HCT116 (cell line): ENCODE data around the gene ABCB8. TPM values are rescaled to one million over a fixed set of nuclear protein-coding genes. Genes with fewer than 3 reads are reported as not detected.

Experiments used
- ATAC-seq: fragments of 200-7000 bp; cut with Tn5 transposase; 2 replicates; pipeline ENCODE4 v1.9.1; 2020; ENCODE audit warnings: mild to moderate bottlenecking, moderate library complexity
- BruUV-seq: library from RNA; stranded (reverse); fragments of 400-500 nt; replicated peaks from 2 replicates; lab custom pipeline; 2021; lab: Mats Ljungman, UMichigan
- CTCF ChIA-PET: fragments of 300-600 bp; sonication (Branson Sonifier 250); formaldehyde crosslinking; loops from one replicate; lab custom pipeline; 2021; ENCODE audit warnings: antibody characterized with exemption; lab: Charles Lee
- POLR2A ChIA-PET: fragments of 300-600, 350-600 bp; sonication (Branson Sonifier 250); formaldehyde crosslinking; loops from one replicate; lab custom pipeline; 2021; ENCODE audit warnings: antibody characterized with exemption; lab: Charles Lee
- RAD21 ChIA-PET, 2 experiments: fragments of 300-600 bp; sonication (Branson Sonifier 250); formaldehyde crosslinking; loops; one replicate each; lab custom pipeline; 2023; ENCODE audit warnings: low total read pairs in 2 of 2; ENCODE audit not compliant: uncharacterized antibody in 2 of 2, unreplicated experiment in 2 of 2, low non-redundant PET in 1 of 2; lab: Charles Lee
- DNase-seq: peaks from one replicate; pipeline ENCODE4 v3.0.0-alpha.2; 2010; ENCODE audit warnings: low read depth, low spot score
- H2AFZ ChIP-seq: fragments of 200-600 bp; shearing (Covaris generic), sonication (generic); 2 replicates; pipeline ENCODE4 v1.6.1; 2017; ENCODE audit warnings: low read depth, mixed run types, mixed read lengths, antibody characterized with exemption, low read length; ENCODE audit not compliant: poor library complexity, severe bottlenecking
- H3K27ac ChIP-seq: 2 replicates; pipeline ENCODE4 v1.5.1; 2012; ENCODE audit warnings: low read depth, low read length
- H3K27me3 ChIP-seq: fragments of 200-600 bp; sonication (generic); 2 replicates; pipeline ENCODE4 v1.6.1; 2016; ENCODE audit warnings: mixed run types, low read length, mixed read lengths; ENCODE audit not compliant: insufficient read depth
- H3K36me3 ChIP-seq, 2 experiments: fragments of 200-500 bp in 1 of 2; fragments of 200-600 bp in 1 of 2; sonication (Bioruptor generic) in 1 of 2; sonication (generic) in 1 of 2; 2 replicates each; pipeline versions ENCODE4 v1.5.1 to v1.6.1; 2014 to 2016; ENCODE audit warnings: low read length in 2 of 2, inconsistent platforms in 1 of 2, mixed read lengths in 1 of 2, mixed run types in 1 of 2; ENCODE audit not compliant: insufficient read depth in 2 of 2, control insufficient read depth in 1 of 2
- H3K4me1 ChIP-seq, 2 experiments: fragments of 200-600 bp in 1 of 2; sonication (generic) in 1 of 2; 2 replicates each; pipeline versions ENCODE4 v1.5.1 to v1.6.1; 2012 to 2017; ENCODE audit warnings: low read length in 2 of 2, inconsistent platforms in 1 of 2, mild to moderate bottlenecking in 1 of 2, mixed read lengths in 1 of 2, mixed run types in 1 of 2, moderate library complexity in 1 of 2; ENCODE audit not compliant: insufficient read depth in 2 of 2, control insufficient read depth in 1 of 2
- H3K4me2 ChIP-seq: fragments of 200-600 bp; sonication (generic); 2 replicates; pipeline ENCODE4 v1.6.1; 2017; ENCODE audit warnings: mixed run types, low read length, mixed read lengths
- H3K4me3 ChIP-seq, 2 experiments: fragments of 200-600 bp in 1 of 2; sonication (generic) in 1 of 2; replicated peaks in 1 of 2; 2 replicates each; pipeline ENCODE4 v1.5.1; 2011 to 2016; ENCODE audit warnings: low read length in 2 of 2, control low read depth in 1 of 2, low read depth in 1 of 2, mild to moderate bottlenecking in 1 of 2, mixed read lengths in 1 of 2, mixed run types in 1 of 2
- H3K79me2 ChIP-seq: fragments of 200-600 bp; sonication (generic); 2 replicates; pipeline ENCODE4 v1.6.1; 2017; ENCODE audit warnings: mild to moderate bottlenecking, mixed run types, low read length, moderate library complexity, mixed read lengths; ENCODE audit not compliant: insufficient read depth
- H3K9ac ChIP-seq: fragments of 200-600 bp; sonication (generic); 2 replicates; pipeline ENCODE4 v1.6.1; 2016; ENCODE audit warnings: low read length, mixed read lengths
- H3K9me2 ChIP-seq: fragments of 200-600 bp; sonication (generic), shearing (Covaris generic); 2 replicates; pipeline ENCODE4 v1.6.1; 2017; ENCODE audit warnings: mixed run types, mild to moderate bottlenecking, moderate library complexity; ENCODE audit not compliant: insufficient read depth
- H3K9me3 ChIP-seq, 2 experiments: fragments of 200-500 bp in 1 of 2; fragments of 200-600 bp in 1 of 2; sonication (Bioruptor generic) in 1 of 2; sonication (generic) in 1 of 2; 2 replicates each; pipeline ENCODE4 v1.6.1; 2014 to 2017; ENCODE audit warnings: low read length in 2 of 2, mixed read lengths in 2 of 2, inconsistent platforms in 1 of 2, low read depth in 1 of 2, mild to moderate bottlenecking in 1 of 2, mixed run types in 1 of 2, moderate library complexity in 1 of 2; ENCODE audit not compliant: control insufficient read depth in 1 of 2, insufficient read depth in 1 of 2
- H4K20me1 ChIP-seq: fragments of 200-600 bp; sonication (generic), shearing (Covaris generic); 2 replicates; pipeline ENCODE4 v1.6.1; 2017; ENCODE audit warnings: mixed run types, mild to moderate bottlenecking, moderate library complexity; ENCODE audit not compliant: insufficient read depth
- ELF1 ChIP-seq: IDR thresholded peaks from 2 replicates; pipeline ENCODE4 v1.6.1; 2012; ENCODE audit warnings: low read depth, borderline replicate concordance
- RAD21 ChIP-seq: IDR thresholded peaks from 2 replicates; pipeline ENCODE4 v1.6.1; 2012; ENCODE audit warnings: low read depth, mild to moderate bottlenecking
- YY1 ChIP-seq: IDR thresholded peaks from 2 replicates; pipeline ENCODE4 v1.6.1; 2011; ENCODE audit warnings: low read length, low read depth, moderate library complexity, mild to moderate bottlenecking; ENCODE audit not compliant: insufficient replicate concordance; ENCODE audit errors: extremely low read depth
- ZFX ChIP-seq: fragments of 450-650 bp; IDR thresholded peaks from 2 replicates; pipeline ENCODE4 v1.6.1; 2017
- intact Hi-C: fragments of 100-400 bp; cut with micrococcal nuclease; formaldehyde crosslinking; loops from 2 replicates; pipeline ENCODE4 v1.10.0; 2022
- total RNA-seq: library from RNA; stranded (reverse); gene quantifications from one replicate; pipeline ENCODE4 v1.2.1, GENCODE V29; 2021; ENCODE audit not compliant: unreplicated experiment
- TF ChIP-seq, protein P1 (sequence below): IDR thresholded peaks from 2 replicates; pipeline ENCODE4 v1.6.1; 2012

ABCB8 gene
- total RNA-seq, 1 experiment from 2014 or later = 55.2 TPM

DNA sequence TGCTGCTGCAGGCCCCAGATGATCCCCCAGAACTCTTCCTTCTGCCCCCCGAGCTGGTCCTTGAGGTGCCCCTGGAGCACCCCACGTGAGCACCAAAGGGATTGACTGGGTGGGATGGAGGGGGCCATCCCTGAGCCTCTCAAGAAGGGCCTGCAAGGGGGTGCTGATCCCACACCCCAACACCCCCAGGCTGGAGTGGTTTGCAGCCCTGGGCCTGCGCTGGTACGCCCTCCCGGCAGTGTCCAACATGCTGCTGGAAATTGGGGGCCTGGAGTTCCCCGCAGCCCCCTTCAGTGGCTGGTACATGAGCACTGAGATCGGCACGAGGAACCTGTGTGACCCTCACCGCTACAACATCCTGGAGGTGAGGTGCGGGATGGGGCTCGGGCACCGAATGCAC lies 29.2 kb upstream of the ABCB8 start:
- Histone ChIP-seq H2AFZ (no peak overlapping the region), H3K4me3 (no peak overlapping the region), H3K27ac (no peak overlapping the region), H3K79me2 (no peaks in the 10 kb centered on the region), H3K9ac (no peak overlapping the region), H3K36me3 (no peaks in the 10 kb centered on the region), H4K20me1 (no peaks in the 10 kb centered on the region), H3K27me3 (no peaks in the 10 kb centered on the region)
- no peak for DNase-seq
- ChIA-PET CTCF (no interaction called here), RAD21 (no interaction called here), POLR2A (no interaction called here)
- intact Hi-C loops = no loop called here
- TF ChIP-seq YY1 (no peak), RAD21 (no peak), ELF1 (no peak)
- TF ChIP-seq, protein P1, sequence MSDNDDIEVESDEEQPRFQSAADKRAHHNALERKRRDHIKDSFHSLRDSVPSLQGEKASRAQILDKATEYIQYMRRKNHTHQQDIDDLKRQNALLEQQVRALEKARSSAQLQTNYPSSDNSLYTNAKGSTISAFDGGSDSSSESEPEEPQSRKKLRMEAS = no peak
- TF ChIP-seq, all 23 proteins: peak for 0
- Histone ChIP-seq H3K9me3 (no peaks in the 10 kb centered on the region), H3K4me2 (no peak overlapping the region), H3K4me1 (no peaks in the 10 kb centered on the region), H3K9me2 (no peaks in the 10 kb centered on the region)
- no TSS peak for BruUV-seq
- no peak for ATAC-seq

DNA sequence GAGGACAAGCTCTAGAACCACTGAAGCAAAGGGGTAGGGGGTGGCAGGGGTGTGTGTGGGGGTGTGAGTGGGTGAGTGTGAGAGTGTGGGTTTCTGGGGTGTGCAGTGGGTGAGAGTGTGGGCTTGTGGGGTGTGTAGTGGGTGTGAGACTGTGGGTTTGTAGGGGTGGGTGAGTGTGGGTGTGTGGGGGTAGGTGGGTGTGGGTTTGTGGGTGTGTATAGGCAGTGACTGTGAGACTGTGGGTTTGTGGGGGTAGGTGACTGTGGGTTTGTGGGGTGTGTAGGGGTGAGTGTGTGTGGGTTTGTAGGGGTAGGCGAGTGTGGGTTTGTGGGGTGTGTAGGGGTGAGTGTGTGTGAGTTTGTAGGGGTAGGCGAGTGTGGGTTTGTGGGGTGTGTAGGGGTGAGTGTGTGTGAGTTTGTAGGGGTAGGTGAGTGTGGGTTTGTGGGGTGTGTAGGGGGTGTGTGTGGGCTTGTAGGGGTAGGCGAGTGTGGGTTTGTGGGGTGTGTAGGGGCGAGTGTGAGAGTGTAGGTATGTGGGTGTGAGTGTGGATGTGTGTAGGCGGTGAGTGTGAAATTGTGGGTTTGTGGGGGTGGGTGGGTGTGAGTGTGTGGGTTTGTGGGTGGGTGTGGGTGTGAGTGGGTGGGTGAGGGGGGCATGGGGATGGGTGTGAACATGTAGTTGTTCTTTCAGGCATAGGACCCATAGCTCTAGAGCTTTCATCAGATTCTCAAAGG lies 28.6 kb upstream of the ABCB8 start:
- Histone ChIP-seq H3K9me3 (no peaks in the 10 kb centered on the region), H3K9ac (no peak overlapping the region), H3K4me1 (no peaks in the 10 kb centered on the region), H3K36me3 (no peaks in the 10 kb centered on the region)
- TF ChIP-seq ZFX = no peak
- TF ChIP-seq, all 23 proteins: peak for 0
- no peaks in the 10 kb centered on the region for H3K27me3 ChIP-seq
- no peaks in the 10 kb centered on the region for H3K9me2 ChIP-seq
- ChIA-PET CTCF (no interaction called here), RAD21 (no interaction called here), POLR2A (no interaction called here)
- H4K20me1 ChIP-seq = no peaks in the 10 kb centered on the region
- H3K4me2 ChIP-seq = no peak overlapping the region
- BruUV-seq = no TSS peak
- DNase-seq = no peak
- intact Hi-C loops = no loop called here
- H3K27ac ChIP-seq = no peak overlapping the region
- H3K79me2 ChIP-seq = no peaks in the 10 kb centered on the region
- H3K4me3 ChIP-seq = no peak overlapping the region
- H2AFZ ChIP-seq = no peak overlapping the region
- no peak for ATAC-seq
